ENCODE results near the gene FAM43B.
"Not testable (repeated sequence)": the region's sequence is repeated elsewhere in the genome, so short reads cannot be mapped to it uniquely, and the experiment has no call there.

Gene FAM43B, protein sequence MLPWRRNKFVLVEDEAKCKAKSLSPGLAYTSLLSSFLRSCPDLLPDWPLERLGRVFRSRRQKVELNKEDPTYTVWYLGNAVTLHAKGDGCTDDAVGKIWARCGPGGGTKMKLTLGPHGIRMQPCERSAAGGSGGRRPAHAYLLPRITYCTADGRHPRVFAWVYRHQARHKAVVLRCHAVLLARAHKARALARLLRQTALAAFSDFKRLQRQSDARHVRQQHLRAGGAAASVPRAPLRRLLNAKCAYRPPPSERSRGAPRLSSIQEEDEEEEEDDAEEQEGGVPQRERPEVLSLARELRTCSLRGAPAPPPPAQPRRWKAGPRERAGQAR

GRCh38 chr1:20551945-20552727, at the start of gene FAM43B:
FAM43B (plus strand) TSS chr1:20552573; CDS start chr1:20552974, 401 bp downstream.
- in situ Hi-C loops (cut with MboI; ENCODE audit: low sequenced_read_pairs): no loop called here

- in situ Hi-C loops (cut with MboI; ENCODE audit: low sequenced_read_pairs): no loop called here
Observed at GRCh38 chr1:20505488-20505887, 46.9 kb upstream of the FAM43B start.

DNA sequence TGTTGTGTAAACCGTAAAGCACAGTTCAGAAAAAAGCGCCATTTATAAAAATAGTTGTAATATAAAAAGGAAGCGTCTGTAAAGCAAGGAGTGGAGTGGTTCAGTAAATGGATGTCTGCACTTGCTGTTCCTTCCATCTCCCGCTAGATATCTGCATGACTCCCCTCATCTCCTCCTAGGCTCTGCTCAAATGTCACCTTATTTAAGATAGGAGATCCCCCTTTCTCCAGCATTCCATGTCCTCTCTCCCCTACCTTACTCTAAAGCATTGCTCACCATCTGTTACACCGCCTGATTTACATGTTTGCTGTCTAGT, 45.2 kb upstream of the FAM43B start:
- in situ Hi-C loops (cut with MboI; ENCODE audit: low sequenced_read_pairs): no loop called here

DNA sequence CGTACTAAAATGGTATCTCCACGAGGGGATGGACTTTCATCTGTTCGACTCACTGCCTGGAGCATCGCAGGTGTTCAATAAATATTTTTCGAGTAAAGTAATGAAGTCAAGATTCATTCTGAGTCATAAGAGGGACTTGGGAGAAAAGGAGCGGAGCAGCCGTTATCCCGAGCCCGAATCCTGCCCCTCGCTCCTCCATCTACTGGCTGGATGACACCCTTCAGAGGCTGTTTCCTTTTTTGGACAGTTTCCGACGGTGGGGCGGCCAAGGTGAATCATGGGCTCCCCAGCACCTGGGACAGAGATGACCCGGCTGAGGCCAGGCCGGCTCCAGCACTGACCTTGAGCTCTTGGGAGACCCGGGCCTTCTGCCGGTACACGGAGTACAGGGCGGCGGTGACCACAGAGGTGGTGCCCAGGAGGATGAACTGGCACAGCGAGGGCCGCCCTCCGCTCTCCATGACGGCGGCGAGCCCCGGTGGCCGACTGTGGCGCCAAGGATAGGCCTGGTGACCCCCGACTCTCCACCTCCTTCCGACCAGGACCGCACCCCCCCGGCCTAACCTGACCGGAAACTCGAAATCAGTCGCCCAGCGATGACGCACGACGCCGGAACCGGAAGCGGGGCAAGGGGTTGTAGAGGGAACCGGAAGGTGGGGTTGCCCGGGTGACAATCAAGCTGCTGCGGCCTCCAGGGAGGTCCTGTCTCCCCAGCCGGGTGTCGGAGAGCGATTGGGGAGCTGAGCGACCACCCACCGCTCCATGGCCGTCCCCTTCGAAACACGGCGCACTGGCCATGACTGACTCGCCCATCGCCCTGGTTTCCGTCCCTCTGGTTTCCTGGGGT, 44.6 kb upstream of the FAM43B start, which contains the start of gene MUL1:
MUL1 (minus strand) TSS at position 588 of the 847 bp plus-strand sequence; CDS start at position 461, 127 bp downstream.
- in situ Hi-C loops (cut with MboI; ENCODE audit: low sequenced_read_pairs): no loop called here

DNA sequence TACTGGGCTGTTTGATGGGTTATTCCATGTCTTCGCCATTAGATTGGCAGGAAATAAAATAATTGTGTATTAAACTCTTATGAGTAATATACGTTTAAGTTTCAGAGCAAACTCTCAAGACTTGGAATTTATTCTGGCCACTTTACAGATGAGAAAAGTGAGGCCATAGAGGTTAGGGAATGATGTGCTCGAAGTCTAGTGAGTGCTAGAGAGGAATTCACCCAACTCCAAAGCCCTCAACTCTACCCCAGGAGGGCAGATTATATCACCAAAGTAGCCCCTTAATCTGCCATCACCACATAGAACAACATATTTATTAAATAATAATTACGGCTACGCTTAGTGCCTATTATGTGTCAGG, 44.0 kb upstream of the FAM43B start:
- in situ Hi-C loops (cut with MboI; ENCODE audit: low sequenced_read_pairs): no loop called here

- in situ Hi-C loops (cut with MboI; ENCODE audit: low sequenced_read_pairs): no loop called here
Observed at GRCh38 chr1:20511518-20512428, 40.6 kb upstream of the FAM43B start.

DNA sequence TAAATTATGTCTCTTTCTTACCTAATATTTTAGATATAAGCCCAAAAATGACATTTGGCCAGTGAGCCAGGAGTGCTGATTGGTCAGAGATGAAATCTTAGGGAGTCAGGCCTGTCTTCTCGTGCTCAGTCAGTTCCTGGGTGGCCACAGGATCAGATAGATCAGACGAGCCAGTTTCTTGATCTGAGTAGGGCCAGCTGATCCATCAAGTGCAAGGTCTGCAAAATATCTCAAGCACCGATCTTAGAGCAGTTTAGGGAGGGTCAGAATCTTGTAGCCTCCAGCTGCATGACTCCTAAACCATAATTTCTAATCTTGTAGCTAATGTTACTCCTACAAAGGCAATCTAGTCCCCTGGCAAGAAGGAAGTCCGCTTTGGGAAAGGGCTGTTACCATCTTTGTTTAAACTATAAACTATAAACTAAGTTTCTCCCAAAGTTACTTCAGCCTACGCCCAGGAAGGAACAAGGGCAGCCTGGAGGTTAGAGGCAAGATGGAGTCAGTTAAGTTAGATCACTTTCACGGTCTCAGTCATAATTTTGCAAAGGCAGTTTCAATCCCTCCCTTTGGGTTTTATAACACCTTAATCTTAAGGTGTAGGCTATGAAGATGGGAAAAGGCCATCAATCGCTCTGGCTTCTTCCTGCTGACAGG, 32.6 kb upstream of the FAM43B start:
- in situ Hi-C loops (cut with MboI; ENCODE audit: low sequenced_read_pairs): not testable (repeated sequence)

DNA sequence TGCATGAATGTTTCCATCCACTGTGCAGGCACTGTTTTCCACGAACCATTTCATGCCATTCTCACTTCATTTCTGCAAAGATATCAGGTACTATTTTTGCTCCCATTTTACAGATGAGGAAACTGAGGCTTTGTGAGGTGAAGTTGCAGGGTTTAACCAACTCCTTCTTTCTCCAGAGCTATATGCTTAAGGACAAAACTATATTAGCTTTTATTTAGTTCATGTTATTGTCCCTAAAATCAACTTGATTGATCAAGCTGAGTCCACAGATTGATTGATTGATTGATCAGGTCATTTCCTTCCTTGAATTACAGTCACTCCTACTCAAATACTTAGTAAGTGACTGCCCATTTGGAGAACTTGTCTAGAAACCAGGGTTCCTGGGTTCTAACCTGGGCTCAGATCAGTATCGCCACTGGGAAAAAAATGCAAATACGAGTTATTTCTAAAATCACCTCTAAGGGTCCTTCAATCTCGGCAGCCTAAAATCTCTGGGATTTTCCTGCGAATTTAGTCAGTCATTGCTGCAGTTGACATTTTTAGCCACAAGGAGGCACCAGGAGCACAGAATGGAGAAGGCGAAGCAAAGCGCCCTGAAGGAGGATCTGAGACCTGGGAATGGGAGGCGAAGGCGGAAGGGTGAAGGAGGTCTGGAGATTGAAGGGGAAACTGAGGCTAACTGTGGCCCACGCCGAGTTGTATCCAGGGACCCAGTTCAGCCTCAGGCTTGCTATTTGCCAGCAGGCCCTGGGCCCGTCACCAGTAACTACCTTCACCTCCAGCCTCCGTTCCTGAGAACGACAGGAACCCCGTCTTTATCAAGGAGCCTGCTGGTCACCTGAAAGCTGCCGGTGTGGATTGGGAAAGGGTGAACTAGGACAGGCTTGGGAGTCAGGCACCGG, 30.2 kb upstream of the FAM43B start:
- in situ Hi-C loops (cut with MboI; ENCODE audit: low sequenced_read_pairs): no loop called here

DNA sequence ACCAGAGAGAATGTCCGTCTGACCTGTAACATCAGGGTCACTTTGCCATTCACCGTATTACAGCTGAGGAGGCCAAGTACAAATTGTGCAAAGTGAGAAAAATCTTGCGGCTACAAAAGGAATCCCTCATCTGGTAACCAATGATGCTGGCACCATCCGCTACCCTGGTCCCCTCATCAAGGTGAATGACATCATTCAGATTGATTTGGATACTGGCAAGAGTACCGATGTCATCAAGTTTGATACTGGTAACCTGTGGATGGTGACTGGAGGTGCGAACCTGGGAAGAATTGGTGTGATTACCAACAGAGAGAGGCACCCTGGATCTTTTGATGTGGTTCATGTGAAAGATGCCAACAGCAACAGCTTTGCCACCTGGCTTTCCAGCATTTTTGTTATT, 26.1 kb upstream of the FAM43B start:
- in situ Hi-C loops (cut with MboI; ENCODE audit: low sequenced_read_pairs): loop anchor here (25.0 kb wide), 1 partner anchor 111 kb away; the partner anchor contains the start of gene PINK1

- in situ Hi-C loops (cut with MboI; ENCODE audit: low sequenced_read_pairs): loop anchor here (25.0 kb wide), 1 partner anchor 109 kb away; the partner anchor contains the start of gene PINK1
Observed at GRCh38 chr1:20528221-20528620, 24.2 kb upstream of the FAM43B start.

- in situ Hi-C loops (cut with MboI; ENCODE audit: low sequenced_read_pairs): loop anchor here (25.0 kb wide), 1 partner anchor 107 kb away; the partner anchor contains the start of gene PINK1
Observed at GRCh38 chr1:20530306-20530705, 22.1 kb upstream of the FAM43B start.

- in situ Hi-C loops (cut with MboI; ENCODE audit: low sequenced_read_pairs): loop anchor here (25.0 kb wide), 1 partner anchor 106 kb away; the partner anchor contains the start of gene PINK1
Observed at GRCh38 chr1:20530901-20531300, 21.5 kb upstream of the FAM43B start.

DNA sequence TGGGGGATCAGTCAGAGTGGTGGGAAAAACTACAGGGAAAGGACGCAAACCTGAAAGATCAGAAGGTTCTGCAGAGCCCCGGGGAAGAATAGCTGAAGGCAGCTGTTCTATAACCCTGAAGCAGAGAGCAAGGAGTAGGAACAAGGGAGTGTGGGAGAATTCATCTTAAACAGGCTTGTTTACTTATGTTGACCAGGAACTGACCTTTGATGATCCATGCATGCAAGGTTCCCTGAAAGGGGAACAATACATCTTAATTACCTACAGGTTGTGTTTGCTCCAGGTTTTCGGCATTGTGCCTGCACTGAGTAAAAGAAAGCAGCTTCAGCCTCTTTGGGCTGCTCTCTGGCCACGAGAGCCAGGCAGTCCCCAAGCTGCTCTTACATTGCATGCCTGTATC, 18.7 kb upstream of the FAM43B start:
- in situ Hi-C loops (cut with MboI; ENCODE audit: low sequenced_read_pairs): loop anchor here (25.0 kb wide), 1 partner anchor 104 kb away; the partner anchor contains the start of gene PINK1

- in situ Hi-C loops (cut with MboI; ENCODE audit: low sequenced_read_pairs): loop anchor here (25.0 kb wide), 1 partner anchor 102 kb away; the partner anchor contains the start of gene PINK1
Observed at GRCh38 chr1:20534659-20535417, 17.5 kb upstream of the FAM43B start.

GRCh38 chr1:20538227-20538626, 14.1 kb upstream of the FAM43B start:
- in situ Hi-C loops (cut with MboI; ENCODE audit: low sequenced_read_pairs): loop anchor here (25.0 kb wide), 1 partner anchor 99 kb away; the partner anchor contains the start of gene PINK1

GRCh38 chr1:20538760-20539551, 13.4 kb upstream of the FAM43B start:
- in situ Hi-C loops (cut with MboI; ENCODE audit: low sequenced_read_pairs): loop anchor here (25.0 kb wide), 1 partner anchor 98 kb away; the partner anchor contains the start of gene PINK1

GRCh38 chr1:20540281-20540680, 12.1 kb upstream of the FAM43B start:
- in situ Hi-C loops (cut with MboI; ENCODE audit: low sequenced_read_pairs): loop anchor here (25.0 kb wide), 1 partner anchor 97 kb away; the partner anchor contains the start of gene PINK1

Measured in hTERT RPE-1 (cell line).